Epithelial cell of proximal tubule (primary cell): ENCODE data around the gene GGCT. TPM values are rescaled to one million over a fixed set of nuclear protein-coding genes. Genes with fewer than 3 reads are reported as not detected.
"Not testable (repeated sequence)": the region's sequence is repeated elsewhere in the genome, so short reads cannot be mapped to it uniquely, and the experiment has no call there.

ENCODE experiments used
- DNase-seq: peaks from one replicate; pipeline ENCODE4 v3.0.0-alpha.2; 2011; ENCODE audit warnings: low read depth
- H3K4me3 ChIP-seq: 2 replicates; pipeline ENCODE4 v1.5.1; 2011; ENCODE audit warnings: low read depth, mild to moderate bottlenecking, low read length
- CTCF ChIP-seq: conservative IDR thresholded peaks from 2 replicates; pipeline ENCODE4 v1.5.1; 2012; ENCODE audit warnings: low read depth, mild to moderate bottlenecking, low read length
- total RNA-seq: library from RNA; depleted of rRNA; stranded (reverse); fragments of >200 nt; gene quantifications from 2 replicates; pipeline ENCODE4 v1.2.3, GENCODE V29; 2015

Gene GGCT
- total RNA-seq, 1 donor from 2014 or later = 54.5 TPM

- H3K4me3 ChIP-seq = no peak overlapping the region
- no peak for TF ChIP-seq CTCF
- DNase-seq = no peak
Measured at GRCh38 chr7:30546596-30546995, 42.0 kb upstream of the GGCT start.

DNA sequence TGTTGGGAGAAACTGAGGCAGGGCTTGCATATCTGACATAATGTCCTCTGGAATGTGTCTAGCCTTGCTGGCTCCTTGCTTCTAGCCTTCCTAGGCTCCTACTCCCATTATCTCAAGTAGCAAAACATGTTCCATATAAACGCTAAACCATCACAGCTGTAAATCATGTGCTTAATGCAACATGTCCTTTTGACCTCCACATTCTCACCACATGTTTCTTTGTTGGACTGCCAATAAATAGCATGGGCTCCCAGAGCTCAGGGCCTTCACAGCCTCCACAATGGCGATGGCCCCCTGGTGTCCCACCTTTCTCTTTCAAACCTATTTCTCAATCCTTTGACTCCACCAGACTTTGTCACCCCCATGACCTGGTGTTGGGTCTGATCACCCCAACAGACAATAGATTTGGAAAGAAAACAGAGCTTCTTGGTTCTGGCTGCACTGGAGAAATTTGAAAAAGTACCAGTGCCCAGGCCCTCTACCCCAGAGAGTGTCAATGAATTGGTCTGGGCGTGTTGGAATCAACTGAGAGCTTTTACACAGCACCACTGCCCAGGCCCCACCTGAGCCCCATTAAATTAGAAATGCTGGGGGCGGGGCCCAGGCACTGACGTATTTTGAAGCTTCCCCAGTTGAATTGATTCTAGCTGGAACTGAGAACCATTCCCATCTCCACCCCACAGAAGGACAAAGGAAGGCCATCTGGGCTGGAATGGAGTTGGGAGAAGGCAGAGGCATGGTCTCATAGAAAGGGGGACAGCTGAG, 41.3 kb upstream of the GGCT start:
- H3K4me3 ChIP-seq = no peak overlapping the region
- no peak for DNase-seq

GRCh38 chr7:30543813-30544525, 39.3 kb upstream of the GGCT start:
- no peak overlapping the region for H3K4me3 ChIP-seq
- no peak for DNase-seq
- no peak for TF ChIP-seq CTCF

More for the DNA sequence above, 41.3 kb upstream of the GGCT start:
- TF ChIP-seq CTCF = no peak

DNA sequence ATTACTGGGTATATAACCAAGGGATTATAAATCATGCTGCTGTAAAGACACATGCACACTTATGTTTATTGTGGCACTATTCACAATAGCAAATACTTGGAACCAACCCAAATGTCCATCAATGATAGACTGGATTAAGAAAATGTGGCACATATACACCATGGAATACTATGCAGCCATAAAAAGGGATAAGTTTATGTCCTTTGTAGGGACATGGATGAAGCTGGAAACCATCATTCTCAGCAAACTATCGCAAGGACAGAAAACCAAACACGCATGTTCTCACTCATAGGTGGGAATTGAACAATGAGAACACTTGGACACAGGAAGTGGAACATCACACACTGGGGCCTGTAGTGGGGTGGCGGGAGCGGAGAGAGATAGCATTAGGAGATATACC, 38.5 kb upstream of the GGCT start:
- not testable (repeated sequence) for DNase-seq, H3K4me3 ChIP-seq

GRCh38 chr7:30533886-30534285, 29.3 kb upstream of the GGCT start:
- TF ChIP-seq CTCF = no peak
- H3K4me3 ChIP-seq = no peak overlapping the region
- no peak for DNase-seq

DNA sequence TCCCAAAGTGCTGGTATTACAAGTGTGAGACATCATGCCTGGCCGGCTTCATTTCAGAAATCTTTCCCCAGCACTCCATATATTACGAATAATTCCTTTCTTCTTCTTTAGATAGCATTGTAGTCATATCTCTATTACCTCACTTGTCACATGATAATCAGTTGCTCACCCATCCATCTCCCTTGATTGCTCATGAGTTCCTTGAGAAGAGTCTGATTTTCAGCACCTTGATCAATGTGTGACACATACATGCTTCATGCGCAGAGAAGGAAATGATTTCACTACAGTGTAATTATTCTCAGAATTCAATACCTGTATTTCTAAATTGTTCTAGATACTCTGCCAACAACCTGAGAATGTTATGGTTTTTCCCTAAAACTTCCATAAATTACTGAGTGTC, 26.7 kb upstream of the GGCT start:
- DNase-seq = no peak
- no peak overlapping the region for H3K4me3 ChIP-seq
- TF ChIP-seq CTCF = no peak

GRCh38 chr7:30530373-30530772, 25.7 kb upstream of the GGCT start:
- TF ChIP-seq CTCF = no peak
- no peak for DNase-seq
- H3K4me3 ChIP-seq = no peak overlapping the region
